Parathyroid adenoma (tissue), 2 donors: ENCODE data around the gene OSGEP.

ENCODE experiments used
- H2AFZ ChIP-seq: fragments of 300-600 bp; sonication (generic); one replicate; pipeline ENCODE4 v1.7.0; 2017; ENCODE audit warnings: antibody characterized with exemption, mild to moderate bottlenecking
- H3K27ac ChIP-seq: fragments of 300-600 bp; sonication (generic); one replicate; pipeline ENCODE4 v1.7.0; 2017
- H3K27me3 ChIP-seq: fragments of 300-600 bp; sonication (generic); one replicate; pipeline ENCODE4 v1.7.0; 2017; ENCODE audit warnings: low read length; ENCODE audit not compliant: control insufficient read depth, insufficient read depth
- H3K36me3 ChIP-seq: fragments of 300-600 bp; sonication (generic); one replicate; pipeline ENCODE4 v1.7.0; 2017; ENCODE audit warnings: low read length; ENCODE audit not compliant: control insufficient read depth, insufficient read depth
- H3K4me1 ChIP-seq: fragments of 300-600 bp; sonication (generic); one replicate; pipeline ENCODE4 v1.7.0; 2017; ENCODE audit warnings: control low read depth
- H3K4me2 ChIP-seq: fragments of 300-600 bp; sonication (generic); one replicate; pipeline ENCODE4 v1.7.0; 2017; ENCODE audit warnings: low read length
- H3K4me3 ChIP-seq: fragments of 300-600 bp; sonication (generic); one replicate; pipeline ENCODE4 v1.7.0; 2017; ENCODE audit warnings: low read depth, low read length
- H3K79me2 ChIP-seq: fragments of 300-600 bp; sonication (generic); one replicate; pipeline ENCODE4 v1.7.0; 2017; ENCODE audit warnings: control low read depth
- H3K9ac ChIP-seq: fragments of 300-600 bp; sonication (generic); one replicate; pipeline ENCODE4 v1.7.0; 2017; ENCODE audit warnings: mild to moderate bottlenecking
- H3K9me3 ChIP-seq: fragments of 300-600 bp; sonication (generic); one replicate; pipeline ENCODE4 v1.7.0; 2017; ENCODE audit warnings: low read length; ENCODE audit not compliant: control insufficient read depth
- TF ChIP-seq, protein P1 (sequence below): fragments of 300-600 bp; sonication (generic); IDR thresholded peaks from one replicate; pipeline ENCODE4 v1.7.0; 2017; ENCODE audit warnings: antibody characterized with exemption, mild to moderate bottlenecking
- donor health status: primary hyperparathyroidism.

OSGEP gene

DNA sequence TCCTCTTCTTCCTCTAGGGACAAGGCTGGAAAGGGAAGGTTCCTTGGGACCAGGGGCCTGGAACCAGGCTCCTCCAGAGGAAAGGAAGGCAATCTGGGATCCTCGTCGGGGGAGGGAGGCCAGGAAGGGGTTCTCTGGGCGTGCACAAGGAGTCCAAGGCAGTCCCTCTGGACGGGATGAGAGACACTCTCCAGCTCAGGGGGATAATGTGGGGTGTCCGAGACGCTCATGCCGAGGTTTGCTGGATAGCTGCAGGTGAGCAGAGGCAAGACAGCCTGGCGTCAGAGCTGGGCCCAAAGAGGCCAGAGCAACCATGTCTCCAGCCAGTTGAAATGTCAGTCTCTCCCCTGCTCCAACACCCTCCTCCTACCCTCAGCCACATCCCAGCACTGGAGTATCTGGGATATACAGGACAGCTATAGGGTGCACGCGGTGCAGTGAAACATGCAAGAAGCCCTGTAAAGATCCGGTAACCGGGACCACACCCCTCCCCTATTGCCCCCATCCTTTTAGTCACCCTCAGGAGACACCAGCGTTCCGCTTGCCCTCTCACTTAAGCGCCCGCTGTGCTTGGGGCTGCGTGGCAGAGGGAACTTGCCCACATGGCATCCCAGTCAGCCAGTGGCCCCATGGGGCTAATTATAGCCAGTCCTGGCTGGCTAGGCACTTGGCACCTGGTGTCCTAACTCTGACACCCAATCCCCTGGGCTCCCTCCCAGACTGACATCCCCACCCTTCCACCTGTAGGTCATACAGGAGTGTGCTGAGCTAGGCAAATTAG lies 18.8 kb downstream of the OSGEP start, which contains the start of gene KLHL33:
Gene KLHL33, minus strand, starts transcription at position 585 of the 781 bp plus-strand sequence. Its CDS starts 355 bp downstream, at position 230.
- no peak within 1 kb of the TSS for H3K4me2 ChIP-seq
- no peaks in the 10 kb centered on the region for H3K36me3 ChIP-seq
- no peak within 1 kb of the TSS for H3K27ac ChIP-seq
- peaks cover under 1% of the 10 kb centered on the region for H3K4me1 ChIP-seq
- no peaks in the 10 kb centered on the region for H3K79me2 ChIP-seq
- H3K27me3 ChIP-seq, result no peaks in the 10 kb centered on the region
- H3K9ac ChIP-seq, result no peak within 1 kb of the TSS
- no peaks in the 10 kb centered on the region for H3K9me3 ChIP-seq
- TF ChIP-seq, protein P1, sequence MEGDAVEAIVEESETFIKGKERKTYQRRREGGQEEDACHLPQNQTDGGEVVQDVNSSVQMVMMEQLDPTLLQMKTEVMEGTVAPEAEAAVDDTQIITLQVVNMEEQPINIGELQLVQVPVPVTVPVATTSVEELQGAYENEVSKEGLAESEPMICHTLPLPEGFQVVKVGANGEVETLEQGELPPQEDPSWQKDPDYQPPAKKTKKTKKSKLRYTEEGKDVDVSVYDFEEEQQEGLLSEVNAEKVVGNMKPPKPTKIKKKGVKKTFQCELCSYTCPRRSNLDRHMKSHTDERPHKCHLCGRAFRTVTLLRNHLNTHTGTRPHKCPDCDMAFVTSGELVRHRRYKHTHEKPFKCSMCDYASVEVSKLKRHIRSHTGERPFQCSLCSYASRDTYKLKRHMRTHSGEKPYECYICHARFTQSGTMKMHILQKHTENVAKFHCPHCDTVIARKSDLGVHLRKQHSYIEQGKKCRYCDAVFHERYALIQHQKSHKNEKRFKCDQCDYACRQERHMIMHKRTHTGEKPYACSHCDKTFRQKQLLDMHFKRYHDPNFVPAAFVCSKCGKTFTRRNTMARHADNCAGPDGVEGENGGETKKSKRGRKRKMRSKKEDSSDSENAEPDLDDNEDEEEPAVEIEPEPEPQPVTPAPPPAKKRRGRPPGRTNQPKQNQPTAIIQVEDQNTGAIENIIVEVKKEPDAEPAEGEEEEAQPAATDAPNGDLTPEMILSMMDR, result no peak
- no peak within 1 kb of the TSS for H3K4me3 ChIP-seq
- H2AFZ ChIP-seq, result peak within 1 kb of the TSS; percentile 57

DNA sequence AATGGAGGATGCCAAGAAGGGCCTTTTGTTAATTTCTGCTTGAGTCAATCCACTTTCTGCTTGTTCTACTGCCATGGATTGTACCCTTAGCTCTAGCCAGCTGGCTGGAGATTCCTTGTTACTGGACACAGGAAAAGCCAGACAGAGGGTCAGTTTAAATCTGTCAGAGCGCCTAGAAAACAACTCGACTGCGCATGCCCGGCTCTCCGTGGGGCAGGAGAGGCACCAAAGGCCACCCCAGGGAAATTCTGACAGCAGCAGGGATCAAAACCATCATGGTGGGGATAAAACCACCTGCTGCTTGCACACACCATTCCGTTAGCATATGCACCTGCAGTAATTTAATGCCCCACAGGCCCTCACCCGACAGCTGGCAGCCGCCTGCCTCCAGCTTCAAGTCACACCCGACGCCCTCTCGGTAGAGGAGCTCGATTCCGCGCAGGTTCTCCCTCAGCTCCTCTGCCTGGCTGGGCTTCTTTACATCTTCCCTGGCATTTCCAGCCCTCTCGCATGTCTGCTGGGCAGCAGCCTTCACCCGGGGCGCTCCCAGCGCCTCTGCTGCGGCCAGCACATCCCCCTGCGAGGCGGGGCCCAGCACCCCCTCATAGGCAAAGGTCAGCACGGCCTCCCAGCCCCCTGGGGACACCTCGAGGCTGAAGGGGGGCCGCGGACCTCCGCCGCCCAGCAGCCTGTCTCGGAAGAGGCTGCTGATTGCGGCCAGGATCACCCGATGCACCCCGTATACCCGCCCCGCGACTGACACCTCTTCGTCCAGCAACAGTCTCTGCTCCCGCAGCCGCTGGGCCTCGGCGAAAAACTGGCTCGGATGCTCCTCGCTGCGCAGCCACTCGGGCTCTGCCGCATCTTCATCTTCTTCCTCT lies 19.7 kb downstream of the OSGEP start:
- TF ChIP-seq, protein P1, result no peak
- H3K9me3 ChIP-seq, result no peaks in the 10 kb centered on the region
- H3K79me2 ChIP-seq, result no peaks in the 10 kb centered on the region
- H3K9ac ChIP-seq, result no peak overlapping the region
- H3K4me3 ChIP-seq, result no peak overlapping the region
- no peaks in the 10 kb centered on the region for H3K36me3 ChIP-seq
- peak overlapping the region; percentile 57 for H2AFZ ChIP-seq
- no peaks in the 10 kb centered on the region for H3K27me3 ChIP-seq
- H3K4me2 ChIP-seq, result no peak overlapping the region
- no peaks in the 10 kb centered on the region for H3K4me1 ChIP-seq
- no peak overlapping the region for H3K27ac ChIP-seq

DNA sequence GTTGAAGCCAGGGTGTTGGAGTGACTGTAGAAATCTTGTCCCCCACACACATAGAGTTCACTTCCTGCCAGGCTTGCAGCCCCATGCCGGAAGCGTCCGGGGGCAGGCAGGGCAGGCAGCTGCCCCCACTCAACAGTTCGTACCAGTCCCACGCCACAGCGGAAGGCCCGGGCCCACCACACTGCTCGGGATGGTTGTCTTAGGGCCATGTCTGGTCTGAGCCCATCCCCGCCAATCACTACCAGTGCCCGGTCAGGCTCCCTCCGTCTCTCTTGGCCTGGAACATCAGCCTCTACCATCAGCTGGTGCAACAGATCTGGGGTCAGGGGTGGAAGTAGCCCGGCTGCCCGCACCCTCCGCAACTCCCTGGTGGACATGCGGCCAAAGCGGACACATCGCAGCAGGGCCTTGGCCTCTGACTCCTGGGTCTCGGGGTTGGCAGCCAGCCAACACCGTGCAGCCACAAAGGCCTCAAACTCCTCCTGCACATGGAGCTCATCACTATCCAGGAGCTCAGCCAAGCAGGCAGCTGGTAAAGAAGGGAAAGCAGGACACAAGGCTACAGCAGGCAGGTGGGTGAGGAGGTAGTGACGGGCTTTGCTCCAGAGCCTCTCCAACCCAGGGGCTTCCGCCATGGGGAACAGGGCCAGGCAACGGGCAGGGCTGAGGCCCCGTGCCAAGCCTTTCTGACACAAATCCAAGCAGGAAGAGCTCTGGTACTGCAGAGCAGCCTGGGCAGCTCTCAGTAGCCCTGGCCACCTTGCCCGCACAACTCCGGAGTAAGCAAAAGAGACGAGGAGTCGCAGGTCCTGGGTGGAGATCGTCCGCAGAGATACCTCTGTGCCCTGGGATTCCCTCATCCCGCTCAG lies 24.6 kb downstream of the OSGEP start:
- Histone ChIP-seq H3K9me3 (no peaks in the 10 kb centered on the region), H3K4me3 (no peak overlapping the region), H3K27ac (no peak overlapping the region), H3K9ac (no peak overlapping the region), H3K4me2 (no peak overlapping the region), H3K27me3 (no peaks in the 10 kb centered on the region), H3K4me1 (no peaks in the 10 kb centered on the region), H2AFZ (no peak overlapping the region), H3K79me2 (no peaks in the 10 kb centered on the region), H3K36me3 (no peaks in the 10 kb centered on the region)
- TF ChIP-seq, protein P1, result no peak

DNA sequence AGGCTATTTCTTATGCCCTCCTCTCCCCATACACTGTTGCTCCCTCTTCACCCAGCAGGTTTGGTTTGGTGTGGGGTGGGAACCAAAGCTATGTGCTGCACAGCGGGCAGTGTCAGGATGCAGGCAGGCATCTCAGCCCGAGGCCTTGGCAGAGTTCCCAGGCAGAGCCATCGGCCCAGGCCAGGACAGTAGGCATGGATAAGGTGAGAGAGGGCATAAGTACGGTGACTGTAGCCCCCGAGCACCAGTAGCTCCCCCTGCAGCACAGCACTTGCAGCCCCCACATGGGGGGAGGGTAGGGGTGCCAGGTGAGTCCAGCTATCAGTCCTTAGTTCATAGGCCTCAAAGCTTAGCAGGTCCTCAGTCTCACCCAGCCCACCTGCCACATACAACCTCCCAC lies 25.8 kb downstream of the OSGEP start:
- peak overlapping the region; percentile 30 for H2AFZ ChIP-seq
- H3K79me2 ChIP-seq, result no peaks in the 10 kb centered on the region
- H3K4me3 ChIP-seq, result no peak overlapping the region
- TF ChIP-seq, protein P1, result no peak
- no peaks in the 10 kb centered on the region for H3K9me3 ChIP-seq
- H3K9ac ChIP-seq, result no peak overlapping the region
- H3K36me3 ChIP-seq, result no peaks in the 10 kb centered on the region
- no peak overlapping the region for H3K27ac ChIP-seq
- H3K27me3 ChIP-seq, result no peaks in the 10 kb centered on the region
- H3K4me1 ChIP-seq, result no peaks in the 10 kb centered on the region
- H3K4me2 ChIP-seq, result no peak overlapping the region
